ENCODE results near the gene NLRC3. TPM values are rescaled to one million over a fixed set of nuclear protein-coding genes. Genes with fewer than 3 reads are reported as not detected.

The NLRC3 gene
- total RNA-seq, 1 donor from 2014 or later: 0.12 TPM

- H3K27me3 Mint-ChIP-seq (ENCODE audit: low read depth): no peaks in the 10 kb centered on the region
- H3K9me3 Mint-ChIP-seq (ENCODE audit: low read depth): no peaks in the 10 kb centered on the region
- peaks cover 2% of the 10 kb centered on the region for H3K4me1 Mint-ChIP-seq (ENCODE audit: low read depth)
- H3K27ac Mint-ChIP-seq (ENCODE audit: unreplicated experiment): no peak overlapping the region
- DNase-seq (ENCODE audit: low spot score): no peak
- peaks cover 26% of the 10 kb centered on the region for H3K36me3 Mint-ChIP-seq (ENCODE audit: low read depth)
- H3K4me3 Mint-ChIP-seq (ENCODE audit: unreplicated experiment): no peak overlapping the region
- no peak for TF ChIP-seq CTCF (IDR thresholded peaks at IDR 0.05)
Measured at GRCh38 chr16:3519581-3519980, 57.6 kb downstream of the NLRC3 start.

GRCh38 chr16:3518986-3519348 is 58.2 kb downstream of the NLRC3 start:
- no peak for TF ChIP-seq CTCF (IDR thresholded peaks at IDR 0.05)
- no peak overlapping the region for H3K27ac Mint-ChIP-seq (ENCODE audit: unreplicated experiment)
- H3K4me1 Mint-ChIP-seq (ENCODE audit: low read depth): peaks cover 2% of the 10 kb centered on the region
- H3K36me3 Mint-ChIP-seq (ENCODE audit: low read depth): peaks cover 26% of the 10 kb centered on the region
- H3K27me3 Mint-ChIP-seq (ENCODE audit: low read depth): no peaks in the 10 kb centered on the region
- H3K9me3 Mint-ChIP-seq (ENCODE audit: low read depth): no peaks in the 10 kb centered on the region
- DNase-seq (ENCODE audit: low spot score): no peak
- no peak overlapping the region for H3K4me3 Mint-ChIP-seq (ENCODE audit: unreplicated experiment)

DNA sequence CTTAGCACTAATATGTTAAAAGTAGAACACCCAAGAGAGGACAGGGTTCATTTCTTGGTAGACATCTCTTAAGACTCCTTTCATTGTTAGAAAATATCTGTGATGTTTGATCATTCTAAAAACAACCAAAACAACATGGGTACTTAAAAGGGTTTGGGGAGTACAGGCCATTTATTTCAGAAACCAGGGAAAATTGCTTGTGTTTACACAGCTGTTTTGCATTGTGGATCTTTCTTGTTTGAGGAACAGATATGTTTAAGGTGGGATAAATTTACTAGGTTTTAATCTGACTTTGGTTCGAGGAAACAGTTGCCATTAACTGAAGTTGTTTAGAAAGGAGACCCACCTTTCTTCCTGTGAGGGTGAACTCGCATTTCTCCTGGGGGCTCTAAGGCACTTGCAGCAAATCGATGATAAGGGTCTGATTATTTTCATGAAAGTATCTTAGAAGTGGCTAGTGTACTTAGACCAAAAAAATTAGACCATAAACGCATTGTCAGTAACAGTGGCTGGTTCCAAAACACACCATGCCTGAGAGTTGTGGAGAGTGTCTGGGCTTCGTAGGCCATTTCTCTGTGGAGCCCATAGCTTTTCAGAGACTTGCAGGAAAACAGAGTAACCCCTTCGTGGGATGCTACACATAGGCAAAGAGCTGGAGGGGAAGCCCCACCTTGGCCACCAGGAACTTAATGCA is 58.8 kb downstream of the NLRC3 start:
- Mint-ChIP-seq H3K4me3 (ENCODE audit: unreplicated experiment) (no peak overlapping the region), H3K36me3 (ENCODE audit: low read depth) (peaks cover 28% of the 10 kb centered on the region), H3K4me1 (ENCODE audit: low read depth) (peaks cover 2% of the 10 kb centered on the region), H3K9me3 (ENCODE audit: low read depth) (no peaks in the 10 kb centered on the region), H3K27me3 (ENCODE audit: low read depth) (no peaks in the 10 kb centered on the region), H3K27ac (ENCODE audit: unreplicated experiment) (no peak overlapping the region)
- no peak for DNase-seq (ENCODE audit: low spot score)
- no peak for TF ChIP-seq CTCF (IDR thresholded peaks at IDR 0.05)

- Mint-ChIP-seq H3K27ac (ENCODE audit: unreplicated experiment) (no peak overlapping the region), H3K27me3 (ENCODE audit: low read depth) (no peaks in the 10 kb centered on the region), H3K4me3 (ENCODE audit: unreplicated experiment) (no peak overlapping the region), H3K36me3 (ENCODE audit: low read depth) (peaks cover 27% of the 10 kb centered on the region), H3K4me1 (ENCODE audit: low read depth) (peaks cover 2% of the 10 kb centered on the region), H3K9me3 (ENCODE audit: low read depth) (no peaks in the 10 kb centered on the region)
- no peak for TF ChIP-seq CTCF (IDR thresholded peaks at IDR 0.05)
- no peak for DNase-seq (ENCODE audit: low spot score)
Measured at GRCh38 chr16:3515897-3516296, 61.3 kb downstream of the NLRC3 start.

GRCh38 chr16:3514621-3515020 is 62.6 kb downstream of the NLRC3 start:
- no peak for TF ChIP-seq CTCF (IDR thresholded peaks at IDR 0.05)
- H3K27me3 Mint-ChIP-seq (ENCODE audit: low read depth): no peaks in the 10 kb centered on the region
- H3K4me1 Mint-ChIP-seq (ENCODE audit: low read depth): no peaks in the 10 kb centered on the region
- no peak for DNase-seq (ENCODE audit: low spot score)
- H3K9me3 Mint-ChIP-seq (ENCODE audit: low read depth): no peaks in the 10 kb centered on the region
- no peak overlapping the region for H3K27ac Mint-ChIP-seq (ENCODE audit: unreplicated experiment)
- peaks cover 26% of the 10 kb centered on the region for H3K36me3 Mint-ChIP-seq (ENCODE audit: low read depth)
- no peak overlapping the region for H3K4me3 Mint-ChIP-seq (ENCODE audit: unreplicated experiment)
